ENCODE results near the gene BCL2L11. TPM values are rescaled to one million over a fixed set of nuclear protein-coding genes. Genes with fewer than 3 reads are reported as not detected.

The BCL2L11 gene
- total RNA-seq, 1 experiment from 2014 or later = 2.7 TPM

GRCh38 chr2:111143107-111143842 is 22.6 kb downstream of the BCL2L11 start:
- DNase-seq (ENCODE audit: low spot score) = no peak

DNA sequence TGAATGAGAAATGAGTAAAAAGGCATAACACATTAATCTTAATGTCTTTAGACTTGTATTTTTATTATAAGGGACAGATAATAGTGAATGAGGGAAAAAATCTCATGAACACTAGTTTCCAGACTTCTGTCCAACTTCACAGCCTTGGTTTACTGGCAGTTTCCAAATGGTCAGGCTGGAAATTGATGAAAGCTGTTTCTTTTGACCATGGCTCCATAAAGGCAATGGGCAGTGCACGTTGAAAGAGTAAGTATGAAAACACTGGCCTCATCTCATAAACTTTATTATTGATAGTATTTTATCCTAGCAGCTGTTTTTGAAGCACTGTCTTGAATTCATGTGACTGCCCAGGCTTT is 23.1 kb downstream of the BCL2L11 start:
- DNase-seq (ENCODE audit: low spot score) = no peak

DNA sequence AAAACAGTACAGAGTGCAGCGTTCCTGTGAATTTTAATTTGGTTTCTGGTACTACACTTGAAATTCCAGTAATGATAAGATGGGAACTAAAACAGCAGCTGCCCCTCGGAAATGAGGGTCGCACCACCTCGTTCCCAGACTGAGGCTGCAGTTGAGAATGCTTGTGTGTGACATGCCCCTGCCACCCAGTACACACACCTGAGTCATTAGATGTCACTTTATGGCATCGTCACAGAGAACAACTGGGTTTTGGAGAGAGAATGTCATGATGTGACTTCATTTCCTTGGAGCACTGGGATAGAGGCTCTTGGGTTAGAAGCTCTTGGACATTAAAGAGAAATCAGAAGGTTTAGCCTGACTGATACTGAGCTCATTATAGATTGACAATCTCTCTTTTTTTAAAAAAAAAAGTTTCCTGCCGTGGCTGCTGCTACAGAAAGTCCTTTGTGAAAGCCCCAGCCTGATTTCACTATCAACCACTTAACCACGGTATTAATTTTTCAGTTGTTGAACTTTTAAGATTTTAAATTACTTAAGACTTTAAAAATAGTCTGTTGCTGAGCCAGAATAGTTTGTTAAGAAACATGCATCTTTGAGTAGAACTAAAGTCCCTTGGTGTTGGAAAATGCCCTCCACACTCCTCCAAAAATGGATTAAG is 24.5 kb downstream of the BCL2L11 start:
- DNase-seq (ENCODE audit: low spot score) = no peak

GRCh38 chr2:111145951-111146350 is 25.2 kb downstream of the BCL2L11 start:
- no peak for DNase-seq (ENCODE audit: low spot score)

- DNase-seq (ENCODE audit: low spot score) = no peak
These were observed 27.6 kb downstream of the BCL2L11 start for GRCh38 chr2:111148225-111148873.

DNA sequence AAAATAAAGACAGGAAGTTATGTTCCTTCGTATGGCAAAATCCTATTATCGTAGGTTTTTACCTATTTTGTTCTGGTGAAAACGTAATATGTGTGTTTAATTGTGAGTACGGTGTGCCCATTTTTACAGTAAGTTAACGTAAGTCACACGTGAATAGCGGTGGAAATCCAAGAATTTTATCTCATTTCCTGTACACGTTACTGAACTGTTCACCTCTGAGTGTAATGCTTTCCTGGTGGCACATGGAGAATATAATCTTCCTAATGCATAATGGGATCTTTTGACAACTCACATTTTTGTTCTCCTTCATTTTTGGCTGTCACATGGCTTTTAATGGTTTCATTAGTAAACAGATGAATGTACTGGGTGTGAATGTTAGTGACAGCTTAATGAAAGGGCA is 28.2 kb downstream of the BCL2L11 start:
- no peak for DNase-seq (ENCODE audit: low spot score)

DNA sequence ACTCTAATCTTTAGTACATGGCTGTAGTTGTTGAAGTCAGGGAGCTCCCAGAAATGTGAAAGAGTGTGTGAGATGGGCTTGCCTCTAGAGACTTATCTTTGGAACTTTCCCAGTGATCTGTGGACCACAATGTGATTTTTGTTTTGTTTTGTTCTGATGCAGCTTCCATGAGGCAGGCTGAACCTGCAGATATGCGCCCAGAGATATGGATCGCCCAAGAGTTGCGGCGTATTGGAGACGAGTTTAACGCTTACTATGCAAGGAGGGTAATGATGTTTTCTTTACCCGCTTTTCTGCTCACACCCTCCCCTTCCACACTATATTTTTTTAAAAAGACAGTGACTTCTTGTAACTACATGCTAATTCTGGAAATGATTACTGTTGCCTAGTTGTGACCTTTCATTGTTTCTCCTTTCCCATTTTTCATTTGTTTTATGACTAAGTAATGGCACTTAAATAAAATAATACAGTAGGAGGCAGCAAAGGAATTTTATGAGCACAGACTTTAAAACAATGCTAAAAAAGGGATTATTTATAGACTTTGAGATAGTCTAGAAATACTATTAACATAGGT is 29.3 kb downstream of the BCL2L11 start:
- DNase-seq (ENCODE audit: low spot score) = no peak

GRCh38 chr2:111154758-111155157 is 34.0 kb downstream of the BCL2L11 start:
- DNase-seq (ENCODE audit: low spot score) = no peak

GRCh38 chr2:111155610-111156009 is 34.9 kb downstream of the BCL2L11 start:
- DNase-seq (ENCODE audit: low spot score) = no peak

- no peak for DNase-seq (ENCODE audit: low spot score)
These were observed 35.8 kb downstream of the BCL2L11 start for GRCh38 chr2:111156529-111156928.

DNA sequence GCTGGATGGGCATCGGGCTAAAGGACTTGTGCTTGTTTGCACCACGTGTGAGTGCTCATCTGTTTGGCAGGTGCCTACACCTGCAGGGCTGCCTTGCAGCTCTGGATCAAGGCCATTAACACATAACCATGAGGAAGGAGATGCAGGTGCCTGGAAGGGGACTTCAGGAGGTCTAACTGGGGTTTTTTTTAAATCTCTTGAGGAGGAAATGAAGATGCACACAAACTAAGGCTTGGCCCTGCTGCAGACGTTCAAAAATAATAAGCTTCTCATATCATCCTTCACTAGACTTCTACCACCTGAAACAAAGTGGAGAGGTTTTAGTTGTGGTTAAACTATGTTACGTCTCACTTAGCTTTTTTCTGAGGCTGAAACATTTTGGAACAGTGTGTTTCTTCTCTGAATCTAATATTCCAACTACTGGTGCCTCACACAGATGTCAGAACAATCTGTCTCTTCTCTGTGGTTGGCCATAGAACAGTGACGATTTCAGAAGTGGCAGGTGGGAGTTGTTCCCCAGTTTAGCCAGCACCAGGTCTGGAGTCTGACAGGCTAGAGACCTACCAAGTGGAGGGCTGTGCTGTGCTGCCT is 36.5 kb downstream of the BCL2L11 start:
- no peak for DNase-seq (ENCODE audit: low spot score)

DNA sequence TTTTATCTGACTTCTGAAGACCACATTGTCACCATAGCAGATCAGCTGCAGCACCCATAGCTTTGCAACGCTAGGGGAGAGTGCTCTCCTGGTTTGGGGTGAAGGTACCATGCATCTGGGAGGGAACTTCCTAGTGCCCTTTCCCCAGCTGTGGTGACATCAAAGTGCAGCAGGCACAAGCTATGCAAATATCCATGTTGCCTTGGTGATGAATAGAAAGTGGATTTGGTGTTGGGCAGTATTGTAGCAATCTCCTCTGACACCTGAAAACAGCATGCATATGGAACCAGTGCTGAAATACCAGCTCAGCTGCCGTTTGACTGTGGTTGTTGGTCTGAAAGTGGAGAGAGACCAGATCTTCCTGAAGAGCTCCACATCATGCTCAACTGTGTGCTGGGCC is 37.1 kb downstream of the BCL2L11 start:
- DNase-seq (ENCODE audit: low spot score) = no peak

DNA sequence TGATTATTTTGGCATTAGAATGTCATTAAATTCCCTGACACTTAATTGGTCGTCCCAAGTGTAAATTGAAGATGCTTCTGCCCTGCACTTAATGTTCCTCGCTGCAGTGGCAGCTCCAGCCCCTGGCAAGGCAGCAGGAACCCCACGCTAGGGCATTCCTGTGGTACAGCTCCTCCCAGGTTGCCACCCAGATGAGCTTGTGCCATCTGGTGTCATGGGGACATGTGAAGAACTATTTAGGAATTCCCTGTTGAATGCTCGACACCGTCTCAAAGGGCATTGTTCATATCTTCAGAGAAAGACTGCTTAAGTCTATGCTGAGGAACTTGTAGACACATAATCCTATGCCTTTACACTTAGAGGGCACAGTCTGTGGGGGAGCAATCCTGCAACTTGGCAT is 38.9 kb downstream of the BCL2L11 start:
- no peak for DNase-seq (ENCODE audit: low spot score)

GRCh38 chr2:111160758-111161157 is 40.0 kb downstream of the BCL2L11 start:
- DNase-seq (ENCODE audit: low spot score) = no peak

- no peak for DNase-seq (ENCODE audit: low spot score)
These were observed 41.3 kb downstream of the BCL2L11 start for GRCh38 chr2:111161971-111162370.

- DNase-seq (ENCODE audit: low spot score) = no peak
These were observed 42.1 kb downstream of the BCL2L11 start for GRCh38 chr2:111162718-111163331.

DNA sequence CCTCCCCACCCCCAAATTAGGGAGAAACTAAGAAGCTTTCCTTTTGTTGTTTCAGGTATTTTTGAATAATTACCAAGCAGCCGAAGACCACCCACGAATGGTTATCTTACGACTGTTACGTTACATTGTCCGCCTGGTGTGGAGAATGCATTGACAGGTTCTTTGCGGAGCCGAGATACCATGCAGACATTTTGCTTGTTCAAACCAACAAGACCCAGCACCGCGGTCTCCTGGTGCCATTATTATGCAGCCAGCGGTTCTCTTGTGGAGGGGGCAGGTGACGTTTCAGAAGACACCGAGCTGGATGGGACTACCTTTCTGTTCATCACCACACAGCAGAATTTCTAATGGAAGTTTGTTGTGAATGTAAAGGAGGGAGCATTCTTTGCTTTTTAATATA is 43.4 kb downstream of the BCL2L11 start:
- no peak for DNase-seq (ENCODE audit: low spot score)

- DNase-seq (ENCODE audit: low spot score) = no peak
These were observed 44.4 kb downstream of the BCL2L11 start for GRCh38 chr2:111165084-111165483.

DNA sequence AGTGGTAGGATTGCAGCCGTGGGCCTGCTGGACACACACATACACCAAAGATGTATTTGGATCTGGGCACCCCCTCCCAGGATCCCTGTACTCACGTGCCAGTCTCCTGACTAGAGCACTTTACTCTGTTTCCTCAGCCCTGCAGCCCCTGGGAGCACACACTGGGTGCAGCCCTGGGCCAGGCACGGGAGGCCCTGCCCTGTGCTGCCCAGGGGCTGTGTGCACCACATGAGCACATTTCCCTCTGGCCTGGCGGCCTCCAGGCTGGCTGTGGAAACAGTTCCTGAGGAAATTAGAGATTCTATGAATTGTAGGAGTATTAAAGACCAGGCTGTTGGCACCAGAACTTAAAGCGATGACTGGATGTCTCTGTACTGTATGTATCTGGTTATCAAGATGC is 45.4 kb downstream of the BCL2L11 start:
- no peak for DNase-seq (ENCODE audit: low spot score)

DNA sequence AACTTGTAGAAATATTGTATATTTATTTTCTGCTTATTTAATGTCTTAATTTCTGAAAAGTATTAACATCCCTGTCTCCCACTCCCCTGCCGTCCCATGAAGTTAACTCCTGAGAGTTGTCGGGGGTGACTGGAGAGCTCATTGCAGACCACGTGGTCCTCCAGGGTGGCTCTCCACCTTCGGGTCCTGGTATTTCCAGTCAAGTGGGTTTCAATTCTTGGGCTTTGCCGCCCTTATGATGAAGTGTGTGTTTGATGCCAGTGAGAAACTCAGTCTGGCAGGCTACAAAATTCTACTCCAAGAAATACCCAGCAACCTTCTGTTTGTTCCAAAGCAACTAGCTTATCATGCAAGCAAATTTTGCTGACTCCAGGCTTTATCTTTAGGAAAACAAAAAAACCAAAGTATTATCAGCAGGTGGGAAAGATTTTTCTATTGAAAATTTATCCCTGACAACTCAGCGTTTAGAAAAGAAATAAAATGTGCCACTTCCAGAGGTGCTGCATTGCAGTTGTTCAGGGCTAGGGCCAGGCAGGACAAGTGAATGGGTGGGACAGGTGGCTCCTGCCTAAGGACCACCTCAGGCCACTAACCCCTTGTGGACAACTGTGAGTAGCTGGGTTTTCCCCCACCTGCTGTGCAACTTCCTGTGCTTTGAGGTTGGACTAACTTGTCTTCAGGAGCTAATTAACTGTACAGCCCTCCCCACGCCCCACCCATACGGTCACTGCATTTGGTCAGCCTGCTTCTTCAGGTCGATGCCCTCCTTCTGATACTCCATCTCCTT is 46.6 kb downstream of the BCL2L11 start:
- no peak for DNase-seq (ENCODE audit: low spot score)

- DNase-seq (ENCODE audit: low spot score) = no peak
These were observed 47.1 kb downstream of the BCL2L11 start for GRCh38 chr2:111167863-111168162.
